MM.1S (cell line): Measurements from ENCODE around the gene NELFA.

Experiments used
- DNase-seq: peaks from one replicate; pipeline ENCODE4 v3.0.0-alpha.2; 2015
- H2AFZ ChIP-seq: fragments of 300-600 bp; sonication (generic); 2 replicates; pipeline ENCODE4 v1.6.0; 2016; ENCODE audit warnings: antibody characterized with exemption, low read length
- H3F3A ChIP-seq: fragments of 300-600 bp; sonication (generic); 2 replicates; pipeline ENCODE4 v1.6.1; 2016; ENCODE audit warnings: mild to moderate bottlenecking, antibody characterized with exemption, low read length, moderate library complexity, mixed read lengths; ENCODE audit not compliant: insufficient read depth
- H3K27ac ChIP-seq: fragments of 300-600 bp; sonication (generic); 2 replicates; pipeline ENCODE4 v1.5.1; 2016; ENCODE audit warnings: mild to moderate bottlenecking, low read length
- H3K27me3 ChIP-seq: fragments of 300-600 bp; sonication (generic); replicated peaks from 2 replicates; pipeline ENCODE4 v1.6.0; 2016; ENCODE audit warnings: low read length; ENCODE audit not compliant: insufficient read depth
- H3K36me3 ChIP-seq: fragments of 300-600 bp; sonication (generic); replicated peaks from 2 replicates; pipeline ENCODE4 v1.6.1; 2016; ENCODE audit warnings: mild to moderate bottlenecking, low read length, mixed read lengths; ENCODE audit not compliant: insufficient read depth
- H3K4me1 ChIP-seq: fragments of 300-600 bp; sonication (generic); 2 replicates; pipeline ENCODE4 v1.6.1; 2016; ENCODE audit warnings: low read length, mixed read lengths
- H3K4me2 ChIP-seq: fragments of 300-600 bp; sonication (generic); 2 replicates; pipeline ENCODE4 v1.6.0; 2016; ENCODE audit warnings: low read depth, low read length
- H3K4me3 ChIP-seq: fragments of 300-600 bp; sonication (generic); 2 replicates; pipeline ENCODE4 v1.5.1; 2016; ENCODE audit warnings: low read length, mixed read lengths
- H3K79me2 ChIP-seq: fragments of 300-600 bp; sonication (generic); 2 replicates; pipeline ENCODE4 v1.6.1; 2016; ENCODE audit warnings: mixed run types, low read length, mixed read lengths
- H3K9ac ChIP-seq: fragments of 300-600 bp; sonication (generic); 2 replicates; pipeline ENCODE4 v1.6.1; 2016; ENCODE audit warnings: low read length, mixed read lengths
- H3K9me2 ChIP-seq: fragments of 300-600 bp; sonication (generic); replicated peaks from 2 replicates; pipeline ENCODE4 v1.6.1; 2016; ENCODE audit warnings: mild to moderate bottlenecking, low read length, mixed read lengths; ENCODE audit not compliant: insufficient read depth
- H3K9me3 ChIP-seq: fragments of 300-600 bp; sonication (generic); replicated peaks from 2 replicates; pipeline ENCODE4 v1.6.1; 2016; ENCODE audit warnings: mild to moderate bottlenecking, low read length, mixed read lengths; ENCODE audit not compliant: insufficient read depth
- H4K20me1 ChIP-seq: fragments of 300-600 bp; sonication (generic); 2 replicates; pipeline ENCODE4 v1.6.1; 2016; ENCODE audit warnings: mild to moderate bottlenecking, low read length, moderate library complexity, mixed read lengths; ENCODE audit not compliant: insufficient read depth
- EZH2 ChIP-seq: fragments of 300-600 bp; sonication (generic); optimal IDR thresholded peaks from 2 replicates; pipeline ENCODE3; 2017; ENCODE audit warnings: low read depth, mild to moderate bottlenecking, antibody characterized with exemption, low read length, mixed read lengths
- EZH2phosphoT487 ChIP-seq: fragments of 300-600 bp; sonication (generic); IDR thresholded peaks from 2 replicates; pipeline ENCODE4 v1.6.1; 2018; ENCODE audit warnings: antibody characterized with exemption, low read length
- TF ChIP-seq, protein P1 (sequence below): fragments of 300-600 bp; sonication (generic); IDR thresholded peaks from 2 replicates; pipeline ENCODE4 v1.5.1; 2016; ENCODE audit warnings: antibody characterized with exemption, low read length, mixed read lengths

Gene NELFA

GRCh38 chr4:1964971-1965370 is 43.8 kb downstream of the NELFA start:
- Histone ChIP-seq H3F3A (no peaks in the 10 kb centered on the region), H3K4me2 (no peak overlapping the region), H3K9me3 (no peaks in the 10 kb centered on the region), H3K4me3 (no peak overlapping the region), H3K27me3 (no peaks in the 10 kb centered on the region), H3K4me1 (no peaks in the 10 kb centered on the region), H3K79me2 (peaks cover 31% of the 10 kb centered on the region), H4K20me1 (no peaks in the 10 kb centered on the region), H3K36me3 (peaks cover 18% of the 10 kb centered on the region), H2AFZ (no peak overlapping the region), H3K9me2 (no peaks in the 10 kb centered on the region), H3K9ac (no peak overlapping the region), H3K27ac (no peak overlapping the region)
- TF ChIP-seq EZH2: no peak
- TF ChIP-seq, protein P1, sequence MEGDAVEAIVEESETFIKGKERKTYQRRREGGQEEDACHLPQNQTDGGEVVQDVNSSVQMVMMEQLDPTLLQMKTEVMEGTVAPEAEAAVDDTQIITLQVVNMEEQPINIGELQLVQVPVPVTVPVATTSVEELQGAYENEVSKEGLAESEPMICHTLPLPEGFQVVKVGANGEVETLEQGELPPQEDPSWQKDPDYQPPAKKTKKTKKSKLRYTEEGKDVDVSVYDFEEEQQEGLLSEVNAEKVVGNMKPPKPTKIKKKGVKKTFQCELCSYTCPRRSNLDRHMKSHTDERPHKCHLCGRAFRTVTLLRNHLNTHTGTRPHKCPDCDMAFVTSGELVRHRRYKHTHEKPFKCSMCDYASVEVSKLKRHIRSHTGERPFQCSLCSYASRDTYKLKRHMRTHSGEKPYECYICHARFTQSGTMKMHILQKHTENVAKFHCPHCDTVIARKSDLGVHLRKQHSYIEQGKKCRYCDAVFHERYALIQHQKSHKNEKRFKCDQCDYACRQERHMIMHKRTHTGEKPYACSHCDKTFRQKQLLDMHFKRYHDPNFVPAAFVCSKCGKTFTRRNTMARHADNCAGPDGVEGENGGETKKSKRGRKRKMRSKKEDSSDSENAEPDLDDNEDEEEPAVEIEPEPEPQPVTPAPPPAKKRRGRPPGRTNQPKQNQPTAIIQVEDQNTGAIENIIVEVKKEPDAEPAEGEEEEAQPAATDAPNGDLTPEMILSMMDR: no peak
- no peak for TF ChIP-seq EZH2phosphoT487
- DNase-seq: no peak

DNA sequence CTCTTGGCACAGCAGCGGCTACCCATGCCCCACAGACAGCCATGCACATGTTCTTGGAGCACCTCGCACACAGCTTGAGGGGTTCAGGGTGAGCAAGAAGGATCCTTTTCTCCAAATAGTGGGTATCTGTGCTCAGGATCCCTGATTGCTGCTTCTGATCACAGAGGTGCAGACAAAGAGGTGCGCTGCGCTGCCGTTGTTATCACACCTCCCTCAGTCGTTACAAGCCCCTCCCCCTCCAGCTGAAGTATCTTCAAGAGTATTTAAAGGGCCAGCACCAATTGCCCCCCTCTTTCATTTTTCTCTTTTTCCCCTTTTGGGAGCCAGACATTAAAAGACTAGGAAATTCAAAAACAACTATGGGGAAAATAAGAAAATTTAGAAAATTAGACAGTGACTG is 44.3 kb downstream of the NELFA start:
- Histone ChIP-seq H2AFZ (no peak overlapping the region), H3K27me3 (no peaks in the 10 kb centered on the region), H4K20me1 (no peaks in the 10 kb centered on the region), H3K9me3 (no peaks in the 10 kb centered on the region), H3K4me2 (no peak overlapping the region), H3K4me1 (no peaks in the 10 kb centered on the region), H3K9ac (no peak overlapping the region), H3K36me3 (peaks cover 20% of the 10 kb centered on the region), H3K79me2 (peaks cover 31% of the 10 kb centered on the region), H3K4me3 (no peak overlapping the region), H3F3A (no peaks in the 10 kb centered on the region), H3K9me2 (no peaks in the 10 kb centered on the region), H3K27ac (no peak overlapping the region)
- no peak for DNase-seq
- TF ChIP-seq EZH2: no peak

DNA sequence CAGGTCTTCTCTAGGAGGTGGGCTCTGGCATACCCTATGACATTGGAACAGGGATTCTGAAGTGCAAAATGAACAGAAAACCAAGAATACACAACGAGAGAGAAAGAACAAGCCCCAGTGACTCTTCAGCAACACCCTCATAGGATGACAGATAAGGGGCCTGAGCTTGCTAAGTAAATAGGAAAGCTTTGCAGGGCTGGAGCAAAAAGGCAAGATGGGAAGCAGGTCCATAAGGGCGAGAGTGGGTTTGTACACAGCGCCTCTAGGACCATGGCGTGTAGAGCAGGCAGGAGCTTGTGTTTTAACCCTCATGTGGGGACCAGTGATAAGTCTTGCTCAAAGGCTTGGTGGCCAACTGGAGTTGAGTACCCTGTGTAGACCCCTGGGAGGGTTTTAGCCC is 45.8 kb downstream of the NELFA start:
- Histone ChIP-seq H3K4me1 (no peaks in the 10 kb centered on the region), H3K4me3 (no peak overlapping the region), H4K20me1 (no peaks in the 10 kb centered on the region), H3K36me3 (peaks cover 23% of the 10 kb centered on the region), H3K79me2 (peaks cover 37% of the 10 kb centered on the region), H3K9ac (no peak overlapping the region), H3K9me3 (no peaks in the 10 kb centered on the region), H2AFZ (no peak overlapping the region), H3F3A (no peaks in the 10 kb centered on the region), H3K27ac (no peak overlapping the region), H3K9me2 (no peaks in the 10 kb centered on the region), H3K4me2 (no peak overlapping the region), H3K27me3 (no peaks in the 10 kb centered on the region)
- TF ChIP-seq EZH2 (no peak), EZH2phosphoT487 (no peak)
- TF ChIP-seq, protein P1: no peak
- DNase-seq: no peak

DNA sequence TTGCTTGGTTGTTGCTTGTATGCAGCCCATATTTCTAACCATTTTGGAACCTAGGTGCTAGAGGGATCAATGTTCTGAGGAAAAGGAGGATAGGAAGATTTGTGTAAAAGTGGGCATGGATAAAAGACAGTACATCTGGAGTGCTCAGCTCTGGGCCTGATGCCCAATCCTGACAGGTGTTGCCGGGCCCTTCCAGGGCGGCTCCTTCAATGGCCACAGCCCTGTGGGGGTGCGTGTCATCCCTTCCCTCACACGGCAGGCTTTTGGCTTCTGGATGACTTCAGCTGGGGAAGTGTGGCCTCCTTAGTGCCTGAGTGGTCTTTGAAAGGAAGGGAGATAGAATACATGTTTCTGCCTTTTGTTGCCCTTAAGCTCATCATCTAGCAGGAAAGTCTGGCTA is 47.2 kb downstream of the NELFA start:
- no peak for DNase-seq
- H3K36me3 ChIP-seq: peaks cover 28% of the 10 kb centered on the region
- no peak for TF ChIP-seq EZH2phosphoT487
- TF ChIP-seq EZH2: no peak
- TF ChIP-seq, protein P1: no peak
- peaks cover 38% of the 10 kb centered on the region for H3K79me2 ChIP-seq
- no peak overlapping the region for H3K4me2 ChIP-seq
- no peak overlapping the region for H3K4me3 ChIP-seq
- H4K20me1 ChIP-seq: no peaks in the 10 kb centered on the region
- H3K9me2 ChIP-seq: no peaks in the 10 kb centered on the region
- no peaks in the 10 kb centered on the region for H3K9me3 ChIP-seq
- H3K4me1 ChIP-seq: no peaks in the 10 kb centered on the region
- H3K9ac ChIP-seq: no peak overlapping the region
- H3F3A ChIP-seq: no peaks in the 10 kb centered on the region
- H3K27me3 ChIP-seq: no peaks in the 10 kb centered on the region
- H2AFZ ChIP-seq: no peak overlapping the region
- H3K27ac ChIP-seq: no peak overlapping the region
